GM21723 (cell line): ENCODE data around the gene SLC35F2.
A peak's percentile ranks its signal among the peaks of the same experiment; 100 is the strongest.
"Not testable (repeated sequence)": the region's sequence is repeated elsewhere in the genome, so short reads cannot be mapped to it uniquely, and the experiment has no call there.

ENCODE experiments used
- ATAC-seq: cut with Tn5 transposase; IDR thresholded peaks from one replicate; pipeline ENCODE4 v1.9.1; 2021; ENCODE audit warnings: mild to moderate bottlenecking, moderate library complexity; ENCODE audit not compliant: unreplicated experiment

The SLC35F2 gene

DNA sequence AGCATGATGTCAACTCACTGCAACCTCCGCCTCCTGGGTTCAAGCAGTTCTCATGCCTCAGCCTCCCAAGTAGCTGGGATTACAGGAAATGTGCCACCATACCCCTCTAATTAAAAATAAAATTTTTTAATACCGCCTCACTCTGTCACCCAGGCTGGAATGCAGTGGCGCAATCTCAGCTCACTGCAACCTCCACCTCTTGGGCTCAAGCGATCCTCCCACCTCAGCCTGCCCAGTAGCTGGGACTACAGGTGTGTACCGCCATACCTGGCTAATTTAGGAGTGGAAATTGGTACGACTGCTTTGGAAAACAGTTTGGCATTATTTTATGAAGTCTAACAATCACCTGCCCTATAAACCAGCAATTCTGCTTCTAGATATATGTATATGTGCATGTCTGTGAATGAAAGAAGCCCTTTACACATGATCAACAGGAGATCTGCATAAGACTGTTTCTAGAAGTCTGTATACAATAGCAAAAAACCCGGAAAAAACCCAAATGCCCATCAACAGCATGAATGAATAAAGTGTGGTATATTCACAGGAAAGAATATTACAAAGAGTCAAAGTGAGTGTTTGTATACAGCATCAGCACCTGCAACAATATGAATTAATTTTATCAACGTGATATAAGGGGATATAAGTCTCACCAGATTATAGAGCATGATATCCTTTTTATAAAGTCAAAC is 16.0 kb downstream of the SLC35F2 start:
- ATAC-seq = no peak

GRCh38 chr11:107840129-107840484 is 18.5 kb downstream of the SLC35F2 start:
- ATAC-seq = peak; percentile 32

- no peak for ATAC-seq
Observed at GRCh38 chr11:107836851-107837250, 21.7 kb downstream of the SLC35F2 start.

GRCh38 chr11:107834995-107835394 is 23.6 kb downstream of the SLC35F2 start:
- no peak for ATAC-seq

GRCh38 chr11:107833926-107834325 is 24.7 kb downstream of the SLC35F2 start:
- ATAC-seq = not testable (repeated sequence)

DNA sequence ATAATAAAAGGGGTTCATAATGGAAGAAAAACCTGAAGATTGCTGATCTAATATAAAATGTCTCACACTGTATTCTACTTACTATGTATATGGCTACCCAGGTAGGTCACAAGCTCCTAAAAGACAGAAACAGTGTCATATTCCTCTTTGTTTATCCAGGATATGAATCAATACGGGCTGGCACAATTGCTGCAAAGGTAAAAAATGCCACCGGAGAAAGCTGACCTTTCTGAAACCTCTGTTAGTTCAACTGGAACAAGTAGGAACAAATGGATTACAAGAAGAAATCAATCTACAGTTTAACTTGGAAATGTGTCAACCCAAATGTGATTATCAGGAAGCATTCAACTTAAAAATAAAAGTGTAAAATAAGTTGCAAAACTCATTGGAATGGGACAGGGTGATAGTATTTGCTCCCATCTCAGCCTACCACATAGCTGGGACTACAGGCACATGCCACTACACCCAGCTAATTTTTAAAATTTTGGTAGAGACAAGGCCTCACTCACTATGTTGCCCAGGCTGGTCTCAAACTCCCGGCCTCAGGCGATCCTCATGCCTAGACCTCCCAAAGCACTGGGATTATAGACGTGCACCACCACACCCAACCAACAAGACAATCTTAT is 27.6 kb downstream of the SLC35F2 start:
- ATAC-seq = no peak

DNA sequence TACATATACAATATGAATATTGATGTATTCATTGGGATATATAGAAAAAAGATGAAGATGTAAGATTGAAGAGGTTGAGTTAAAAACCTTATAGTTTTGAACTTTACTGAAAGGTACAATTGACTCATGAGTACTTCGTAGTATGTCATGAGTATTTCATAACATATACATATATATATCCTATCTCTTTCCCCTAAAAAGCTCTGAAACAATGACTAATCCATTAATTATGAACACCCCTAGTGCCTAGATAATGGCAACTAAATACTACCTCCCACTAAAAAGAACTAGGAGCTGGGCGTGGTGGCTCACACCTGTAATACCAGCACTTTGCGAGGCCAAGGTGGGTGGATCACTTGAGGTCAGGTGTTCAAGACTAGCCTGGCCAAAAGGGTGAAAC is 31.5 kb downstream of the SLC35F2 start:
- no peak for ATAC-seq

DNA sequence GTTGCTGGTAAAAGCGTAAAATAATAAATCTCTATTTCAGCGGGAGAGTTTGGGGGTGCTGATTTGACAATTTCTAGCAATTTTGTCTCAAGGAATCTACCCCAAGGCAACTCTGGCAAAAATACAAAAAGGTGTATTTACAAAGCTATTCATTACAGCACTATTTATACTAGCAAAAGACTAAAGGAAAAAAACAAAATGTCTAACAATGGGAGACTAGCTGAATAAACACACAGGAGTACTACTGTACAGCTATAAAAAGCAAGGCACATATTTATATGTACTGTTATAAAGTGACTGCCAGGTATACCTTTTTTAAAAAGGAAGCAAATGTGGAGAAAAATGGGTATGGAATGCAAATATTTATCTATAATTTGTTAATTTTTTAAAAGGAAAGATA is 32.7 kb downstream of the SLC35F2 start:
- ATAC-seq = no peak

DNA sequence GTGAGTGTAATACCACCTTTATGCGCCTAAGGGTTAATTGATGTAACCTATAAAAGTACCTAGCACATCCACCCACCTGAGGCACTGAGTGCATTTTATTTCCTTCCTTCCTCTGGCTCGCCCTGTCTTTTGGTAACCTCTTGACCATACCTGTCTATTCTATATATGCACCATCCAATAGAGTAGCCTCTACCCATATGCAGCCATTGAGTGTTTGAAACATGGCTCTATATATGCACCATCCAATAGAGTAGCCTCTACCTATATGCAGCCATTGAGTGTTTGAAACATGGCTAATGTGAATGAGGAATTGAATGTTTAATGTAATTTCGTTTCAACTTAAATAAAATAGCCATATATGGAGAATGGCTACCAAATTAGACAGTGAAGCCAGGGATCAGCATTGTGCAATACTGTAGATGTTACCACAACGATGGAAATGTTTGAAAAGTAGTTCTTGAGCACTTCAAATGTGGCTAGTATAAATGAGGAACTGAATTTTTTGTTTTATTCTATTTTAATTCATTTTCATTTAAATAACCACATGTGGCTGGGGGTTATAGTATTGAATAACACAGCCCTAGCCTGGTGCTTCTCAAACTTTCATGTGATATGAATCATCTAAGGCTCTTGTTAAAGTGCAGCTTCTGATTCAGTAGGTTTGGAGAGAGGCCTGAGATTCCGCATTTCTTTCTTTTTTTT is 33.8 kb downstream of the SLC35F2 start:
- peak; percentile 47 for ATAC-seq

- no peak for ATAC-seq
Observed at GRCh38 chr11:107821199-107821927, 37.2 kb downstream of the SLC35F2 start.

GRCh38 chr11:107819361-107820014 is 39.1 kb downstream of the SLC35F2 start:
- no peak for ATAC-seq

- ATAC-seq = no peak
Observed at GRCh38 chr11:107818491-107818890, 40.1 kb downstream of the SLC35F2 start.

DNA sequence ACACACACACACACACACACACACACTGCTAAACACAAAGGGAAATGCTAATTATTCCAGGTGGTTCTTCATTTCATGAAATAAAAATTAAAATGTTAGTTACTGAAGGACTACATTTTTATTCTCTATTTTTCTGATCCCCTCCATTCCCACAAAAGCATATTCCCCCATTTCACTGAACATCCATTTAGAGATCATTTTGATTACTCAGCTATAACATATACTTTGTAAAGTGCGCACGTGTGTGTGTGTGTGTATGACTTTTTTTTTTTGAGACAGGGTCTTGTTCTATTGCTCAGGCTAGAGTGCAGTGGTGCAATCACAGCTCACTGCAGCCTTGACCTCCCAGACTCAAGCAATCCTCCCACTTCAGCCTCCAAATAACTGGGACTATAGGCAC is 42.6 kb downstream of the SLC35F2 start:
- no peak for ATAC-seq

DNA sequence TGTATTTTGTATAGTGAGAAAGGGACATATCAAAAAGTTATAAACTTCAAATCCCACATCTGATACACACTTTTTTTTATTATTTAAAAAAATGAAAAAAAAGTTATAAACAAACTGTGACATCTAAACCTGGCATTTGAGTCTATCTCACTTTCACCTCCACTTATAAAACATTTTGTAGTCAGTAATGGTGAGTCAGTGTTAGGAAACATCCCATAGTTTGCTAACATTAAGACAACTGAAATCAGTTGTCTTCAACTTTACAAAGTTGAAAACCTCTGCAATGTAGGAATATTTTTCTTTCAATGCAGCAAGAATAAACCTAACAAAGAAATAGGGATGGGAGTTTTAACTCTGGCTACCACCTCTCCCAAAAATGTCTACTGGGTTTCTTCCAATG is 47.7 kb downstream of the SLC35F2 start:
- ATAC-seq = no peak

DNA sequence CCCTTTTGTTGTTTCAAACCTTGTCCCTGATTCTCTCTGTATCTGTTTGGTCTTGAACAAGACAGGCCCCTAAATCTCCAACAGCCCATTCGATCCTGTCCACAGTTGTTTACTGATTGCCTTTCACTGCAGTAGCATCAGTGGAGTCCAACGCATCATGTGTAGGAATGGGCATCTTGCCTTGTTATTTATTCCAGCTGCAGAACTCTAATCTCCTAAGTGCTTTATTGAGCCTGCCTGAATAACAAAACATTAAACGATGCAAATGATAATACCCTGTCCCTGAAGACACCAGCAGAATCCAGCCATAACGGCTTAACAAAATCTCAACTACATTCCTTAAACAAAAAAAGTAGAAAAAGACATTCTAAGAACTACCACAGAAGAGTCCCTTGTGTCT is 50.1 kb downstream of the SLC35F2 start:
- ATAC-seq = no peak

GRCh38 chr11:107804971-107805370 is 53.6 kb downstream of the SLC35F2 start:
- no peak for ATAC-seq

DNA sequence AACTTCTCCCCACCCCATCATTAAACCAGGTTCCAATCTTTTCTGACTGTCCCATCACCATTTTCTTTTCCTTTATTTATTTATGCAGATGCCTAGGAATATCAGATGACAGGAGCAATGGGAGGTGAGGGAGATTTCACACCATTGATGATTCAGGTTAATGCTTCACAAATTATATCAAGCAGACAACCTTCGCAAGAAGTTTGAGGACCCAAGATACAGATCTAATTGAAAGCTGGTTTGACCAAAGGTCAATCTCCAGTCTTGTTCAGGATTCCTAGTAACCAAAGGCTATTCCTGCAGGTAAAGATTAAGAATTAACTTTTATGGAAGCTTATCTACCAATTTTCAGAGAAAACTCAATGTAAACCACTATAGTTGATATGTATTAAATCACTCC is 54.4 kb downstream of the SLC35F2 start:
- ATAC-seq = no peak

GRCh38 chr11:107801641-107802040 is 56.9 kb downstream of the SLC35F2 start:
- no peak for ATAC-seq

GRCh38 chr11:107799218-107799859 is 59.2 kb downstream of the SLC35F2 start:
- peak; percentile 94 for ATAC-seq

GRCh38 chr11:107792049-107792443 is 66.5 kb downstream of the SLC35F2 start:
- no peak for ATAC-seq
